IPS-15b (cell line): ENCODE measurements around the gene OST4.
A peak's percentile ranks its signal among the peaks of the same experiment; 100 is the strongest.

Source experiments
- H3K27me3 ChIP-seq: one replicate; pipeline ENCODE4 v1.6.1; 2013; ENCODE audit warnings: low read length; ENCODE audit not compliant: control insufficient read depth, insufficient read depth
- H3K36me3 ChIP-seq: one replicate; pipeline ENCODE4 v1.6.1; 2013; ENCODE audit warnings: low read length; ENCODE audit not compliant: control insufficient read depth, insufficient read depth
- H3K4me1 ChIP-seq: one replicate; pipeline ENCODE4 v1.6.1; 2013; ENCODE audit warnings: mild to moderate bottlenecking, low read length; ENCODE audit not compliant: control insufficient read depth, insufficient read depth
- H3K4me3 ChIP-seq: one replicate; pipeline ENCODE4 v1.5.1; 2013; ENCODE audit warnings: low read depth, low read length
- H3K9ac ChIP-seq: one replicate; pipeline ENCODE4 v1.6.1; 2013; ENCODE audit warnings: low read depth, mild to moderate bottlenecking, low read length
- H3K9me3 ChIP-seq: one replicate; pipeline ENCODE4 v1.6.1; 2013; ENCODE audit warnings: mild to moderate bottlenecking, low read length; ENCODE audit not compliant: control insufficient read depth, insufficient read depth

Gene OST4

DNA sequence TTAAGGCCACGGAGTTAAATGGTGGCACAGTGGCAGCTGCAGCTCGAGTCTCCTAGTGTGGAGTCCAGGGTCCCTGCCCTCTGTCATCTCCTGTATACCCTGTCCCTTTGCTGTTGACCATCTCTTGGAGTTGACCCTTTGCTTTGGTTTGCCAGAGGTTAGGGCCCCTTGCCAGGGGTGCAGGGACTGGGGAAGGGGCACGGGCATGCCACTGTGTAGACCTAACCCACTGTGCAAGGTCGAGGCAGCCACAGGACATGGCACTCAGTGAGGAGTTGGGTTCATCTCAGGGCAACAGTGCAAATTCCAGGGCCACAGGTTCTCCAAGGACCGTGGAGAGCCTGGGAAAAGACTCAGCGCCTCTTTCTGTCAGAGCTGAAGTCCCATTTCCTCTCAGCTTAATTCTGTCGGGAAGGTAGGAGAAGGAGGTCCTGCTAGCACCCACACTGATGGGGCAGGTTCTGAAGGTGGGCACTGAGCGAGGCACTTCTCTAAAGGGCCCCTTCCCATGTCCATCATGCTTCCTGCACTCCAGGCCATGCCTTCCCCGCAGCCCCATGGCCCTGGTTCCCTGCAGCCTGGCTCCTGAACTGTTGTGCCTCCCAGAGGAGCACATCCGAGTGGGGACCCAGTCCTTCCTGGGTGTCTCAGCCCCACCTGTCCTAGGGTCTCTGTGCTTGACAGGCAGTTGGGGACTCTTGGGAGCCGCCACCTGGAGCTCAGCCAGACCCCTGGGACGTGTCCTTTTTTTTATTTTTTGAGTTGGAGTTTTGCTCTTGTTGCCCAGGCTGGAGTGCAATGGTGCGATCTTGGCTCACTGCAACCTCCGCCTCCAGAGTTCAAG lies 17.9 kb upstream of the OST4 start:
- H3K4me1 ChIP-seq: peaks cover 3% of the 10 kb centered on the region
- no peaks in the 10 kb centered on the region for H3K9me3 ChIP-seq
- no peaks in the 10 kb centered on the region for H3K36me3 ChIP-seq
- peaks cover 15% of the 10 kb centered on the region for H3K27me3 ChIP-seq
- H3K9ac ChIP-seq: no peak overlapping the region
- no peak overlapping the region for H3K4me3 ChIP-seq

GRCh38 chr2:27088634-27089033 lies 17.2 kb upstream of the OST4 start:
- Histone ChIP-seq H3K27me3 (peaks cover 15% of the 10 kb centered on the region), H3K4me3 (no peak overlapping the region)

DNA sequence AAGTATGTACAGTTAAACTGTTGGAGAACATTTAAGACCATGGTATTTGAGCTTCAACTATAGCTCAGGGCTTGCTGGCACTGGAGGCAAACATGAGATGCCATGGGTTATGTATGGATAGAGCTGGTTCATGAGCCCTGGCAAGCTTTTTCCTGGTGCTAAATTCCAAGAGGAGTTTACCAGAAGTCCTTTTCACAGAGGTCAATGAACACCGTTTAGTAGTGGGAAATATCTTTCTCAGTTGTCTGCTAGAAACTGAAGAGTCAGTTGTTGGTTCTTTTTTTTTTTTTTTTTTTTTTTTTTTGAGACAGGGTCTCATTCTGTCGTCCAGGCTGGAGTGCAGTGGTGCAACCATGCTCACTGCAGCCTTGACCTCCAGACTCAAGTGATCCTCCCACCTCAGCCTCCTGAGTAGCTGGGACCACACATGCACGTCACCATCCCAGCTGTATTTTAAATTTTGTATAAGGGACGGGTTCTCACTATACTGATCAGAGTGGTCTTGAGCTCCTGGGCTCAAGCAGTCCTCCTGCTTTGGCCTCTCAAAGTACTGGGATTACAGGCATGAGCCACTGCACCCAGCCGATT lies 16.5 kb upstream of the OST4 start:
- Histone ChIP-seq H3K9me3 (no peaks in the 10 kb centered on the region), H3K9ac (no peak overlapping the region), H3K27me3 (peaks cover 15% of the 10 kb centered on the region), H3K4me3 (no peak overlapping the region), H3K4me1 (peaks cover 3% of the 10 kb centered on the region), H3K36me3 (no peaks in the 10 kb centered on the region)

More at GRCh38 chr2:27088634-27089033, 17.2 kb upstream of the OST4 start:
- H3K4me1 ChIP-seq: peaks cover 3% of the 10 kb centered on the region
- H3K36me3 ChIP-seq: no peaks in the 10 kb centered on the region
- H3K9me3 ChIP-seq: no peaks in the 10 kb centered on the region
- no peak overlapping the region for H3K9ac ChIP-seq

DNA sequence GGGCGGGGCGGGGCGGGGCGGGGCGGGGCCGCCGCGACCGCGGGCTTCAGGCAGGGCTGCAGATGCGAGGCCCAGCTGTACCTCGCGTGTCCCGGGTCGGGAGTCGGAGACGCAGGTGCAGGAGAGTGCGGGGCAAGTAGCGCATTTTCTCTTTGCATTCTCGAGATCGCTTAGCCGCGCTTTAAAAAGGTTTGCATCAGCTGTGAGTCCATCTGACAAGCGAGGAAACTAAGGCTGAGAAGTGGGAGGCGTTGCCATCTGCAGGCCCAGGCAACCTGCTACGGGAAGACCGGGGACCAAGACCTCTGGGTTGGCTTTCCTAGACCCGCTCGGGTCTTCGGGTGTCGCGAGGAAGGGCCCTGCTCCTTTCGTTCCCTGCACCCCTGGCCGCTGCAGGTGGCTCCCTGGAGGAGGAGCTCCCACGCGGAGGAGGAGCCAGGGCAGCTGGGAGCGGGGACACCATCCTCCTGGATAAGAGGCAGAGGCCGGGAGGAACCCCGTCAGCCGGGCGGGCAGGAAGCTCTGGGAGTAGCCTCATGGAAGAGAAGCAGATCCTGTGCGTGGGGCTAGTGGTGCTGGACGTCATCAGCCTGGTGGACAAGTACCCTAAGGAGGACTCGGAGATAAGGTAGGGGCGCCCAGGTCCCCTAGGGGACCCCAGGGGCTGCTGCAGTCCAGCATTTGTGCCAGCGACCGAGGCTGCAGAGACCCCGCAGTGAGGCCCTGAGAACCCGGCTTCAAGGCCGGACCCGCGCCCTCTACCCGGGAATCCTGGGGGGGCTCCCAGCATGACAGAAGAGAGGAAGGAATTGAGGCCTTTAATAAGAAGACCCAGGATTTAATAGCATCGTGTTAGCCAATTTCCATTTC lies 15.5 kb upstream of the OST4 start, which contains the start of gene KHK:
Gene KHK, plus strand, starts transcription at position 49 of the 870 bp plus-strand sequence. Its CDS starts 488 bp downstream, at position 537.
- H3K36me3 ChIP-seq: no peaks in the 10 kb centered on the region
- H3K9me3 ChIP-seq: no peaks in the 10 kb centered on the region
- peak within 1 kb of the TSS; percentile 73 for H3K9ac ChIP-seq
- peaks cover 15% of the 10 kb centered on the region for H3K27me3 ChIP-seq
- H3K4me1 ChIP-seq: peaks cover 3% of the 10 kb centered on the region
- H3K4me3 ChIP-seq: peak within 1 kb of the TSS; percentile 80

DNA sequence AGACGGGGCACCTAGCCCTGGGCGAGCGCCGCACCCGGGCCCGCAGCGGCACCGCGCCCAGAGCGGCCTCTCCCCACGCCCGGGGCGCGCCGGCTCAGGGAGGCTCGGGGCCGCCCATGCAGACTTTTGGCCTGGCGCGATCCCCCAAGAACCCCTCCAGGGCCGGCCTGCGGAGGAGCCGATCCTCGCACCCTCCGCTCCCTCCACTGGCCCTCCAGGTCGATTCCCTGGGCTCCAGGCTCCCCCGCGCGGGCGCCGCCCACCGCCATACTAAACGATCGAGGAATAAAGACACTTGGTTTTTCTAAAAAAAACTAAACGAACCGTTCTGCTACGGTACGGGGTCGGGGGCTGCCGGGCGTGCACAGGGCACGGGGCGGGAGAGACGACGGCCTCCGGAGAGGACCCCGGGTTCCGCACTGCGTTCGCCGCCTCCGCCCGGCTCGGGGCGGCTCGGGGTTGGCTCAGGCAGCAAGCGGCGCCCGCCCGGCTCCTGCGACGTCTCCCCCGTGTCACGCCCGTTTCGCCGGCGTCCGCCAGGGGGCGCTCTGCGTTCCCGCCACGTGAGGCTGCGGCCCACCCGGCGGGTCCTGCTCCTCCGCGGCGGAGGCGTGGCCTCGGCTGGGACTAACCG lies 14.8 kb upstream of the OST4 start:
- Histone ChIP-seq H3K4me1 (peaks cover 3% of the 10 kb centered on the region), H3K27me3 (peaks cover 15% of the 10 kb centered on the region), H3K4me3 (peak overlapping the region; percentile 74), H3K36me3 (no peaks in the 10 kb centered on the region), H3K9ac (peak overlapping the region; percentile 73), H3K9me3 (no peaks in the 10 kb centered on the region)

GRCh38 chr2:27085673-27086089 lies 14.2 kb upstream of the OST4 start:
- H3K9me3 ChIP-seq: no peaks in the 10 kb centered on the region
- H3K27me3 ChIP-seq: peaks cover 15% of the 10 kb centered on the region
- peak overlapping the region; percentile 74 for H3K4me3 ChIP-seq
- H3K9ac ChIP-seq: peak overlapping the region; percentile 60
- H3K4me1 ChIP-seq: peaks cover 3% of the 10 kb centered on the region
- no peaks in the 10 kb centered on the region for H3K36me3 ChIP-seq

GRCh38 chr2:27085062-27085672 lies 13.7 kb upstream of the OST4 start:
- Histone ChIP-seq H3K9me3 (no peaks in the 10 kb centered on the region), H3K4me3 (peak overlapping the region; percentile 74), H3K36me3 (no peaks in the 10 kb centered on the region), H3K4me1 (peaks cover 3% of the 10 kb centered on the region), H3K27me3 (peaks cover 15% of the 10 kb centered on the region), H3K9ac (peak overlapping the region; percentile 60)

- Histone ChIP-seq H3K9ac (no peak overlapping the region), H3K36me3 (no peaks in the 10 kb centered on the region), H3K27me3 (peaks cover 15% of the 10 kb centered on the region), H3K4me1 (peaks cover 3% of the 10 kb centered on the region), H3K9me3 (no peaks in the 10 kb centered on the region), H3K4me3 (no peak overlapping the region)
Measured at GRCh38 chr2:27084297-27085061, 13.0 kb upstream of the OST4 start.

DNA sequence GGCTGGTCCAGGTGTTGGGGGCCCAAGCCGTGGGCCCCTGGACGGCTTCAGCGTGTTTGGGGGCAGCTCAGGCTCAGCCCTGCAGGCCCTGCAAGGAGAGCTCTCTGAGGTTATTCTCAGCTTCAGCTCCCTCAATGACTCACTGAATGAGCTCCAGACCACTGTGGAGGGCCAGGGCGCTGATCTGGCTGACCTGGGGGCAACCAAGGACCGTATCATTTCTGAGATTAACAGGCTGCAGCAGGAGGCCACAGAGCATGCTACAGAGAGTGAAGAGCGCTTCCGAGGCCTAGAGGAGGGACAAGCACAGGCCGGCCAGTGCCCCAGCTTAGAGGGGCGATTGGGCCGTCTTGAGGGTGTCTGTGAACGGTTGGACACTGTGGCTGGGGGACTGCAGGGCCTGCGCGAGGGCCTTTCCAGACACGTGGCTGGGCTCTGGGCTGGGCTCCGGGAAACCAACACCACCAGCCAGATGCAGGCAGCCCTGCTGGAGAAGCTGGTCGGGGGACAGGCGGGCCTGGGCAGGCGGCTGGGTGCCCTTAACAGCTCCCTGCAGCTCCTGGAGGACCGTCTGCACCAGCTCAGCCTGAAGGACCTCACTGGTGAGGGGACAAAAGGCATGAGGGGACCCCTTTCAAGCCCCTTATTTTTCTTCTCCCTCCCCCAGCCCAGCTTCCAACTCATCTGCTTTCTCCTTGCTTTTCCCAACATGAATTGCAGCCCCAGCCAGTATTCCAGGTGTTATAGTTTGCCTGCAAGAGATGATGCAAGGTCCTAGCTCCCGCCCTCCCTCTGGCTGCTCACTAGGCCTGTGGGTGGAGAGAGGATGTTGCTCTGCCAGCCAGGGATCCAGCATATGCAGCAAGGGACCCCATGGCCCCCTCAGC lies 12.2 kb upstream of the OST4 start:
- Histone ChIP-seq H3K36me3 (no peaks in the 10 kb centered on the region), H3K4me3 (no peak overlapping the region), H3K9ac (no peak overlapping the region), H3K9me3 (no peaks in the 10 kb centered on the region), H3K27me3 (peaks cover 15% of the 10 kb centered on the region), H3K4me1 (peaks cover 3% of the 10 kb centered on the region)
